ENCODE results near the gene TMC1.

TMC1 gene

GRCh38 chr9:72696511-72696910 lies 175.1 kb downstream of the TMC1 start:
- TF ChIP-seq ZFP3 (CRISPR knock-in tag; IDR thresholded peaks at IDR 0.05): no peak
- no peak for TF ChIP-seq ZNF70 (CRISPR knock-in tag; IDR thresholded peaks at IDR 0.05)
- TF ChIP-seq SNAI2 (CRISPR knock-in tag; IDR thresholded peaks at IDR 0.05): no peak
- TF ChIP-seq RARB (CRISPR knock-in tag; IDR thresholded peaks at IDR 0.05): no peak
- no peak for TF ChIP-seq CSDC2 (CRISPR knock-in tag; IDR thresholded peaks at IDR 0.05)
- no peak for TF ChIP-seq ZFP30 (CRISPR knock-in tag; IDR thresholded peaks at IDR 0.05)
- no peak for TF ChIP-seq CSRNP3 (CRISPR knock-in tag; IDR thresholded peaks at IDR 0.05)
- no peak for TF ChIP-seq ISL1 (CRISPR knock-in tag; IDR thresholded peaks at IDR 0.05)
- TF ChIP-seq TOX (CRISPR knock-in tag; IDR thresholded peaks at IDR 0.05; ENCODE audit: borderline replicate concordance): no peak
- TF ChIP-seq CREB5 (CRISPR knock-in tag; IDR thresholded peaks at IDR 0.05; ENCODE audit: low read depth): no peak
- no peak for TF ChIP-seq ESRRG (CRISPR knock-in tag; IDR thresholded peaks at IDR 0.05)
- no peak for TF ChIP-seq POU6F1 (CRISPR knock-in tag; IDR thresholded peaks at IDR 0.05; ENCODE audit: borderline replicate concordance, low read depth)
- no peak for ATAC-seq

GRCh38 chr9:72701510-72701909 lies 180.1 kb downstream of the TMC1 start:
- no peak for TF ChIP-seq POU6F1 (CRISPR knock-in tag; IDR thresholded peaks at IDR 0.05; ENCODE audit: borderline replicate concordance, low read depth)
- TF ChIP-seq ZNF8 (CRISPR knock-in tag; IDR thresholded peaks at IDR 0.05): no peak
- TF ChIP-seq OSR1 (CRISPR knock-in tag; IDR thresholded peaks at IDR 0.05): no peak
- TF ChIP-seq ISL1 (CRISPR knock-in tag; IDR thresholded peaks at IDR 0.05): no peak
- no peak for TF ChIP-seq RARB (CRISPR knock-in tag; IDR thresholded peaks at IDR 0.05)
- TF ChIP-seq ZFP30 (CRISPR knock-in tag; IDR thresholded peaks at IDR 0.05): no peak
- TF ChIP-seq BACH2 (CRISPR knock-in tag; IDR thresholded peaks at IDR 0.05; ENCODE audit: borderline replicate concordance): no peak
- TF ChIP-seq TSHZ2 (CRISPR knock-in tag; IDR thresholded peaks at IDR 0.05): no peak
- TF ChIP-seq GLIS3 (CRISPR knock-in tag; IDR thresholded peaks at IDR 0.05): no peak
- no peak for ATAC-seq

GRCh38 chr9:72703574-72703973 lies 182.2 kb downstream of the TMC1 start:
- no peak for TF ChIP-seq ZNF8 (CRISPR knock-in tag; IDR thresholded peaks at IDR 0.05)
- no peak for TF ChIP-seq CSDC2 (CRISPR knock-in tag; IDR thresholded peaks at IDR 0.05)
- no peak for TF ChIP-seq CREB5 (CRISPR knock-in tag; IDR thresholded peaks at IDR 0.05; ENCODE audit: low read depth)
- no peak for TF ChIP-seq GLIS3 (CRISPR knock-in tag; IDR thresholded peaks at IDR 0.05)
- no peak for ATAC-seq

All from SK-N-SH treated with all-trans-retinoic acid at 6 μM for 48 hours (cell line).